Stimulated activated CD4-positive, alpha-beta T cell treated with anti-CD3 and anti-CD28 coated beads, Interleukin-15, amount 100 ng/mL, for 24 hours (primary cell): Measurements from ENCODE around the gene KANK2.
"Not testable (repeated sequence)": the region's sequence is repeated elsewhere in the genome, so short reads cannot be mapped to it uniquely, and the experiment has no call there.

Source experiments
- DNase-seq: peaks from one replicate; pipeline ENCODE4 v3.0.0-alpha.2; 2020

The KANK2 gene

GRCh38 chr19:11137542-11138384 lies 59.6 kb downstream of the KANK2 start:
- DNase-seq: peak; percentile 70

- DNase-seq: no peak
Measured at GRCh38 chr19:11136400-11137101, 60.8 kb downstream of the KANK2 start.

- no peak for DNase-seq
Measured at GRCh38 chr19:11131471-11131870, 65.9 kb downstream of the KANK2 start.

GRCh38 chr19:11130824-11131455 lies 66.4 kb downstream of the KANK2 start:
- peak; percentile 80 for DNase-seq

GRCh38 chr19:11127905-11128304 lies 69.4 kb downstream of the KANK2 start:
- DNase-seq: no peak

GRCh38 chr19:11125994-11126685 lies 71.2 kb downstream of the KANK2 start:
- DNase-seq: peak; percentile 85

- DNase-seq: not testable (repeated sequence)
Measured at GRCh38 chr19:11124157-11124556, 73.2 kb downstream of the KANK2 start.

- no peak for DNase-seq
Measured at GRCh38 chr19:11123114-11123513, 74.2 kb downstream of the KANK2 start.

- DNase-seq: not testable (repeated sequence)
Measured at GRCh38 chr19:11121963-11122362, 75.4 kb downstream of the KANK2 start.

GRCh38 chr19:11116507-11116906 lies 80.8 kb downstream of the KANK2 start:
- no peak for DNase-seq

GRCh38 chr19:11115895-11116446 lies 81.4 kb downstream of the KANK2 start:
- DNase-seq: no peak

GRCh38 chr19:11115042-11115441 lies 82.3 kb downstream of the KANK2 start:
- DNase-seq: no peak
